ENCODE measurements around the gene PDE4D.

DNA sequence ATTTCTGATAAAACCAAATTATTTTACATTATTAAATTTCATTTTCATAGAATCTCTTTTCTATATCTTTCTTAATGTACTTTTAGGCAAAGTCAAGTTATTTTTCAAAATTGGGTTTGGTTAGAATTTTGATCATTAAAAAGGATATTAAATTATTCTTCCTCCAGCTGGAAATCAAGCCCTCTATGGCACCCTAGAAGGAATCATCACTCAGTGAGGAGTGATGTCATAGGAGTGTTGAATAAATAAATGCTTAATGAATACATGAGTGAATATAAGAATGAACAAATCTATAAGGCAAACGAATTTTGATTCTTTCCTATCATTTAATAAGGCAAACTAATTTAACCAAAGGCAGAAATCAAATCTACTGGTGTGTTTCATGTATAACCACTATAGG lies 639.9 kb downstream of the PDE4D start:
- no peak for TF ChIP-seq POLR2A (IDR thresholded peaks at IDR 0.05; ENCODE audit: low read depth, low read length)
- TF ChIP-seq POLR2AphosphoS5 (IDR thresholded peaks at IDR 0.05; ENCODE audit: low read depth, low read length): no peak
- no peak for TF ChIP-seq TAF1 (IDR thresholded peaks at IDR 0.05; ENCODE audit: low read depth, low read length)
